ENCODE results near the gene CNTN6.

GRCh38 chr3:1191026-1191425 lies 98.2 kb downstream of the CNTN6 start:
- no peak for TF ChIP-seq POLR2AphosphoS5 (IDR thresholded peaks at IDR 0.05; ENCODE audit: low read depth, low read length)
- no peak for TF ChIP-seq TAF1 (IDR thresholded peaks at IDR 0.05; ENCODE audit: borderline replicate concordance, insufficient read depth, low read length)
